HL-60 (cell line): Measurements from ENCODE around the gene TCTA.

Experiments used
- DNase-seq, 2 experiments: peaks; one replicate each; pipeline ENCODE4 v3.0.0-alpha.2; 2010 to 2020; ENCODE audit warnings: low read depth in 1 of 2, low spot score in 1 of 2
- H3K27ac ChIP-seq: fragments of 250-450 bp; sonication (Bioruptor Pico); replicated peaks from 2 replicates; pipeline ENCODE4 v1.5.1; 2020; ENCODE audit warnings: mild to moderate bottlenecking, moderate library complexity
- H3K27me3 ChIP-seq: fragments of 250-450 bp; sonication (Bioruptor Pico); 2 replicates; pipeline ENCODE4 v1.5.1; 2021; ENCODE audit warnings: mild to moderate bottlenecking, moderate library complexity; ENCODE audit not compliant: insufficient read depth, poor library complexity, severe bottlenecking
- H3K4me3 ChIP-seq: replicated peaks from 2 replicates; pipeline ENCODE4 v1.5.1; 2011; ENCODE audit warnings: mild to moderate bottlenecking, control low read depth, low read length; ENCODE audit not compliant: insufficient read depth
- CTCF ChIP-seq: IDR thresholded peaks from one replicate; pipeline ENCODE4 v1.5.1; 2011; ENCODE audit warnings: low read length, control low read depth, inconsistent platforms; ENCODE audit not compliant: insufficient read depth
- GABPA ChIP-seq: IDR thresholded peaks from 2 replicates; pipeline ENCODE4 v1.6.1; 2012; ENCODE audit warnings: low read depth
- POLR2AphosphoS5 ChIP-seq: IDR thresholded peaks from 2 replicates; pipeline ENCODE4 v1.6.1; 2012; ENCODE audit warnings: low read depth
- REST ChIP-seq: IDR thresholded peaks from 2 replicates; pipeline ENCODE4 v1.6.1; 2012; ENCODE audit warnings: low read depth; ENCODE audit not compliant: insufficient replicate concordance
- SPI1 ChIP-seq: IDR thresholded peaks from 2 replicates; pipeline ENCODE4 v1.6.1; 2012; ENCODE audit warnings: low read depth, mild to moderate bottlenecking, borderline replicate concordance

The TCTA gene

GRCh38 chr3:49410846-49411534 lies 1.2 kb upstream of the TCTA start:
- Histone ChIP-seq H3K27ac (peak overlapping the region; percentile 86), H3K4me3 (peak overlapping the region; percentile 74)
- TF ChIP-seq POLR2AphosphoS5 (0 out of 2 replicates have a peak, but pooled peaks have one; percentile 24), SPI1 (0 out of 2 replicates have a peak, but pooled peaks have one; percentile 19), REST (no peak)

GRCh38 chr3:49411535-49411967 lies 672 bp upstream of the TCTA start:
- TF ChIP-seq GABPA (no peak), CTCF (no peak), SPI1 (no peak), REST (no peak), POLR2AphosphoS5 (no peak)
- peak; percentile 52 to 53 for DNase-seq
- Histone ChIP-seq H3K27me3 (no peaks in the 10 kb centered on the region), H3K4me3 (peak overlapping the region; percentile 74), H3K27ac (peak overlapping the region; percentile 86)

More at GRCh38 chr3:49410846-49411534, 1.2 kb upstream of the TCTA start:
- H3K27me3 ChIP-seq, result no peaks in the 10 kb centered on the region
- DNase-seq, result no peak

GRCh38 chr3:49412632-49413337 lies 562 bp downstream of the TCTA start:
- peak overlapping the region; percentile 89 for H3K27ac ChIP-seq
- DNase-seq, result no peak
- TF ChIP-seq CTCF, result no peak
- TF ChIP-seq SPI1, result no peak
- TF ChIP-seq REST, result no peak
- no peak for TF ChIP-seq GABPA

More at GRCh38 chr3:49412632-49413337, 562 bp downstream of the TCTA start:
- peak overlapping the region; percentile 84 for H3K4me3 ChIP-seq
- H3K27me3 ChIP-seq, result no peaks in the 10 kb centered on the region
